Measurements from ENCODE around the gene FRAS1.
A peak's percentile ranks its signal among the peaks of the same experiment; 100 is the strongest.

FRAS1 gene

DNA sequence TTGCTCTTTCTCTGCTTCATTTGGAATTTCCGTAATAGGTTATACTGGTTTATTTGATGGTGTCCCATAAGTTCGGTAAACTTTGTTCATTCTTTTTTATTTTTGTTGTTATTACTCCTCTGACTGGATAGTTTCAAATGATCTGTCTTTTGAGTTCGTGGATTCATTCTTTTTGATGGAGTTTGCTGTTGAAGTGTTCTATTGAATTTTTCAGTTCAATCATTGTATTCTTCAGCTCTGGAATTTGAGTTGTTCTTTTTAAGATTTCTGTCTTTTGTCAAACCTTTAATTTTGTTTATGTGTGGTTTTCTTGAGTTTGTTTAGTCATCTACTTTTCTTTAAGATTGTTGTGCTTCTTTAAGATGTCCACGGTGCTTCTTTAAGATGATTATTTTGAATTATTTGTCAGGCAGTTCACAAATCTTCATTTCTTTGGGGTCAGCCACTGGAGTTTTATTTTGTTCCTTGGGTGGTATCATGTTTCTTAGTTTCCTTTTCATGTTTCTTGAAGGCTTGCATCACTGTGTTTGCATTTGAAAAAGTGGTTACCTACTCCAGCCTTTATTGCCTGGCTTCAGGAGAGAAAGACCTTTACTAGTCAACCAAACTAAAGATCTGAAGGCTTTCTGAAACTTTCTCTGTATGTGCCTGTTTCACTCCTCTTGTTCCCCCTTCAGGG lies 339.6 kb downstream of the FRAS1 start:
- Histone ChIP-seq H3K27ac (ENCODE audit: low read depth, low read length) (peak overlapping the region; percentile 79), H3K4me3 (ENCODE audit: low read depth, low read length) (peak overlapping the region; percentile 15; the same call in 1 of the 2 replicates), H3K36me3 (ENCODE audit: control insufficient read depth, insufficient read depth, low read length) (peaks cover 25% of the 10 kb centered on the region), H3K4me1 (ENCODE audit: control insufficient read depth, insufficient read depth, low read length) (peaks cover 20% of the 10 kb centered on the region), H3K27me3 (ENCODE audit: control insufficient read depth, insufficient read depth, low read length) (no peaks in the 10 kb centered on the region), H3K9me3 (ENCODE audit: control insufficient read depth, insufficient read depth, low read length) (peaks cover 6% of the 10 kb centered on the region; the same call in 1 of the 2 replicates), H3K9ac (ENCODE audit: low read depth, low read length) (0 out of 2 replicates have a peak overlapping the region, but pooled peaks have one; percentile 2)

GRCh38 chr4:78397292-78397630 lies 340.1 kb downstream of the FRAS1 start:
- Histone ChIP-seq H3K9ac (ENCODE audit: low read depth, low read length) (peak overlapping the region; percentile 2; the same call in 1 of the 2 replicates), H3K4me3 (ENCODE audit: low read depth, low read length) (peak overlapping the region; percentile 15; the same call in 1 of the 2 replicates), H3K9me3 (ENCODE audit: control insufficient read depth, insufficient read depth, low read length) (peaks cover 6% of the 10 kb centered on the region; the same call in 1 of the 2 replicates)

DNA sequence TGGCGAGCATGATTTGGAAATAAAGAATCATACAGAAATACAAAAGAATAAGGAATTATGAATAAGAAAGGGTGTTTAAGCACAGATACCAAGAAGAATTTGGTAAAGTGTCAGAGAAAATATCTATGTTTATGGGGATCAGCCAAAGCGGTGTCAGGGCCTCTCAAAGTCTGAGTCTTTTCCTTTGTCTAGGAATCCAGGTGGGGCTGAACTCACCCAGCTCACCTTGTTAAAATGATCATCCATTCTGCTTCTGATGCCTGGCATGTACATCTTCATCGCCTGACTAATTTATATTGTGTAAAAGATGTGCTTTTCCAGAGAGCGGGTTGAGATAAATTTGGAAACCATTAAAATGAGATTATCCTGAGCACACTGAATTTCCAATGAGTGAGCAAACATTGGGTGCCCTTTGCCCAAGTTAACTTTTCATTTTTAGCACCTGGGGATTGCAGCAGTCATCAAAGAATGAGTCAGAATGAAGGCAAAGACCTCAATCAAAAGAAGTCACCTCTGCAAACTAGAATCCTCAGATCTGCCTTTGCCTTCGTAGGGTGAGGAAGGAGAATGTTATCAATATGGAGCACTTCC lies 352.6 kb downstream of the FRAS1 start:
- no peak overlapping the region for H3K27ac ChIP-seq (ENCODE audit: low read depth, low read length)

More at GRCh38 chr4:78397292-78397630, 340.1 kb downstream of the FRAS1 start:
- Histone ChIP-seq H3K27me3 (ENCODE audit: control insufficient read depth, insufficient read depth, low read length) (no peaks in the 10 kb centered on the region), H3K36me3 (ENCODE audit: control insufficient read depth, insufficient read depth, low read length) (peaks cover 26% of the 10 kb centered on the region), H3K4me1 (ENCODE audit: control insufficient read depth, insufficient read depth, low read length) (peaks cover 20% of the 10 kb centered on the region), H3K27ac (ENCODE audit: low read depth, low read length) (peak overlapping the region; percentile 79)

GRCh38 chr4:78410225-78410624 lies 353.1 kb downstream of the FRAS1 start:
- Histone ChIP-seq H3K36me3 (ENCODE audit: control insufficient read depth, insufficient read depth, low read length) (peaks cover 76% of the 10 kb centered on the region), H3K4me3 (ENCODE audit: low read depth, low read length) (no peak overlapping the region), H3K9ac (ENCODE audit: low read depth, low read length) (no peak overlapping the region), H3K27me3 (ENCODE audit: control insufficient read depth, insufficient read depth, low read length) (no peaks in the 10 kb centered on the region), H3K9me3 (ENCODE audit: control insufficient read depth, insufficient read depth, low read length) (no peaks in the 10 kb centered on the region), H3K27ac (ENCODE audit: low read depth, low read length) (no peak overlapping the region), H3K4me1 (ENCODE audit: control insufficient read depth, insufficient read depth, low read length) (no peaks in the 10 kb centered on the region)

More for the DNA sequence above, 352.6 kb downstream of the FRAS1 start:
- Histone ChIP-seq H3K36me3 (ENCODE audit: control insufficient read depth, insufficient read depth, low read length) (peaks cover 79% of the 10 kb centered on the region), H3K9me3 (ENCODE audit: control insufficient read depth, insufficient read depth, low read length) (no peaks in the 10 kb centered on the region), H3K27me3 (ENCODE audit: control insufficient read depth, insufficient read depth, low read length) (no peaks in the 10 kb centered on the region), H3K4me3 (ENCODE audit: low read depth, low read length) (no peak overlapping the region), H3K4me1 (ENCODE audit: control insufficient read depth, insufficient read depth, low read length) (no peaks in the 10 kb centered on the region), H3K9ac (ENCODE audit: low read depth, low read length) (no peak overlapping the region)

GRCh38 chr4:78410676-78411075 lies 353.6 kb downstream of the FRAS1 start:
- H3K4me1 ChIP-seq (ENCODE audit: control insufficient read depth, insufficient read depth, low read length): no peaks in the 10 kb centered on the region
- H3K9ac ChIP-seq (ENCODE audit: low read depth, low read length): no peak overlapping the region

GRCh38 chr4:78414116-78414515 lies 357.0 kb downstream of the FRAS1 start:
- Histone ChIP-seq H3K4me1 (ENCODE audit: control insufficient read depth, insufficient read depth, low read length) (peaks cover 17% of the 10 kb centered on the region), H3K27ac (ENCODE audit: low read depth, low read length) (no peak overlapping the region), H3K27me3 (ENCODE audit: control insufficient read depth, insufficient read depth, low read length) (no peaks in the 10 kb centered on the region), H3K9ac (ENCODE audit: low read depth, low read length) (no peak overlapping the region), H3K9me3 (ENCODE audit: control insufficient read depth, insufficient read depth, low read length) (no peaks in the 10 kb centered on the region), H3K4me3 (ENCODE audit: low read depth, low read length) (no peak overlapping the region), H3K36me3 (ENCODE audit: control insufficient read depth, insufficient read depth, low read length) (peaks cover 61% of the 10 kb centered on the region)

More at GRCh38 chr4:78410676-78411075, 353.6 kb downstream of the FRAS1 start:
- Histone ChIP-seq H3K4me3 (ENCODE audit: low read depth, low read length) (no peak overlapping the region), H3K36me3 (ENCODE audit: control insufficient read depth, insufficient read depth, low read length) (peaks cover 75% of the 10 kb centered on the region), H3K9me3 (ENCODE audit: control insufficient read depth, insufficient read depth, low read length) (no peaks in the 10 kb centered on the region), H3K27me3 (ENCODE audit: control insufficient read depth, insufficient read depth, low read length) (no peaks in the 10 kb centered on the region), H3K27ac (ENCODE audit: low read depth, low read length) (no peak overlapping the region)

- Histone ChIP-seq H3K4me3 (ENCODE audit: low read depth, low read length) (no peak overlapping the region), H3K27me3 (ENCODE audit: control insufficient read depth, insufficient read depth, low read length) (no peaks in the 10 kb centered on the region), H3K36me3 (ENCODE audit: control insufficient read depth, insufficient read depth, low read length) (peaks cover 71% of the 10 kb centered on the region), H3K27ac (ENCODE audit: low read depth, low read length) (peak overlapping the region; percentile 71), H3K9ac (ENCODE audit: low read depth, low read length) (no peak overlapping the region), H3K9me3 (ENCODE audit: control insufficient read depth, insufficient read depth, low read length) (no peaks in the 10 kb centered on the region), H3K4me1 (ENCODE audit: control insufficient read depth, insufficient read depth, low read length) (peaks cover 17% of the 10 kb centered on the region)
These were observed 360.5 kb downstream of the FRAS1 start for GRCh38 chr4:78417603-78418002.

DNA sequence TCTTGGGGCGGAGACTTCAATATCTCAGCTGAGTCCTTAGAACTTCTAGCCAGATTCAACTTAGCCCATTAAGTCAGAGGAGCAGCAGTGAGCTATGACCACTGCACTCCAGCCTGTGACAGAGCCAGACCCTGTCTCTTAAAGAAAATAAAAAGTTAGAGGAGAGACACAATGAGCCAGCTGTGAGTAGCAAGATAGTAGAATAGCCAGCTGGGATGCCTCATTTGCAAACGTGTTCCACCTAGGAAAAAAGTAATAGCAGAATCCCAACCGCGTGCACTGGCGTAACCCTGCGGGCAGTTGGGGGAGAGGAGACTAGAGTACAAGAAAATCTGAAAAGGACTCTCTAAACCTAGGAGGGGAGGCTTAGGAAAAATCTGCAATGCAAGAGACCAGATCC lies 361.3 kb downstream of the FRAS1 start:
- no peak overlapping the region for H3K4me3 ChIP-seq (ENCODE audit: low read depth, low read length)
- peak overlapping the region; percentile 71 for H3K27ac ChIP-seq (ENCODE audit: low read depth, low read length)
- no peaks in the 10 kb centered on the region for H3K9me3 ChIP-seq (ENCODE audit: control insufficient read depth, insufficient read depth, low read length)
- H3K36me3 ChIP-seq (ENCODE audit: control insufficient read depth, insufficient read depth, low read length): peaks cover 68% of the 10 kb centered on the region
- peaks cover 17% of the 10 kb centered on the region for H3K4me1 ChIP-seq (ENCODE audit: control insufficient read depth, insufficient read depth, low read length)
- H3K27me3 ChIP-seq (ENCODE audit: control insufficient read depth, insufficient read depth, low read length): no peaks in the 10 kb centered on the region
- no peak overlapping the region for H3K9ac ChIP-seq (ENCODE audit: low read depth, low read length)

DNA sequence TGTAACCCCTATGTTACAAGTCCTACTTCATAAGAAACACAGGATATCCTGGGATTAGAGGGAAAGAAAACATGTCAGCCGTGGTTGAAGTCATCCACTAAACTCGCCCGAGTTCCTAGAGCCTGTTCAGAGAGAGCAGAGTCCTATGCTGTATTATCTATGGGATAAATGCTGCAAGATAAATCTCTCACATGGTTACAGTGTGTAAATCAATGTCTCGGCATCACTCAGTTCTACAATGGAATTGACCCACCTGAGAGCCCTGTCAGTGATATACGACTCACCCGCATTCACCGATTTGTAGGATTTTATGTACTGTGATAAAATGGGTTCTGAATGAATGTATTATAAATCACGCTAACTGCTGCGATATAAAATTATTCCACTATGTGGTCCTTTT lies 366.7 kb downstream of the FRAS1 start:
- Histone ChIP-seq H3K4me1 (ENCODE audit: control insufficient read depth, insufficient read depth, low read length) (no peaks in the 10 kb centered on the region), H3K36me3 (ENCODE audit: control insufficient read depth, insufficient read depth, low read length) (peaks cover 86% of the 10 kb centered on the region), H3K4me3 (ENCODE audit: low read depth, low read length) (no peak overlapping the region), H3K9me3 (ENCODE audit: control insufficient read depth, insufficient read depth, low read length) (no peaks in the 10 kb centered on the region), H3K27ac (ENCODE audit: low read depth, low read length) (no peak overlapping the region), H3K9ac (ENCODE audit: low read depth, low read length) (no peak overlapping the region), H3K27me3 (ENCODE audit: control insufficient read depth, insufficient read depth, low read length) (no peaks in the 10 kb centered on the region)

DNA sequence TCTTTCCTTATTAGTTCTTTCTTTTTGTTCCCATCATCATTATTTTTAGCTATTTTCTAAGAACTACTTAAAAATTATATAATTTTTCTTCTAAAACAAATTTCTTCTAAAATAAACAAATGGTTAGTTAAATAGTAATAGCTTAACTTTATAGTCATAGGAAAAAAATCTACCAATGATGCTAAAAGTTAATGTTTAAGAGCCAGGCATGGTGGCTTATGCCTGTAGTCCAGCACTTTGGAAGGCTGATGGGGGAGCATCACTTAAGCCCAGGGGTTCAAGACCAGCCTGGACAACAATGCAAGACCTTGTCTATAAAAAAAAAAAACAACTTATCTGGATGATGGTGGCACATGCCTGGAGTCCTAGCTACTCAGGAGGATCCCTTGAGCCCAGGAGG lies 367.3 kb downstream of the FRAS1 start:
- H3K27me3 ChIP-seq (ENCODE audit: control insufficient read depth, insufficient read depth, low read length): no peaks in the 10 kb centered on the region
- H3K36me3 ChIP-seq (ENCODE audit: control insufficient read depth, insufficient read depth, low read length): peaks cover 86% of the 10 kb centered on the region
- H3K9ac ChIP-seq (ENCODE audit: low read depth, low read length): no peak overlapping the region
- H3K27ac ChIP-seq (ENCODE audit: low read depth, low read length): no peak overlapping the region
- H3K4me1 ChIP-seq (ENCODE audit: control insufficient read depth, insufficient read depth, low read length): no peaks in the 10 kb centered on the region
- H3K4me3 ChIP-seq (ENCODE audit: low read depth, low read length): no peak overlapping the region
- H3K9me3 ChIP-seq (ENCODE audit: control insufficient read depth, insufficient read depth, low read length): no peaks in the 10 kb centered on the region

GRCh38 chr4:78426972-78427371 lies 369.8 kb downstream of the FRAS1 start:
- Histone ChIP-seq H3K4me3 (ENCODE audit: low read depth, low read length) (no peak overlapping the region), H3K4me1 (ENCODE audit: control insufficient read depth, insufficient read depth, low read length) (no peaks in the 10 kb centered on the region), H3K36me3 (ENCODE audit: control insufficient read depth, insufficient read depth, low read length) (peaks cover 94% of the 10 kb centered on the region), H3K27ac (ENCODE audit: low read depth, low read length) (no peak overlapping the region), H3K9me3 (ENCODE audit: control insufficient read depth, insufficient read depth, low read length) (no peaks in the 10 kb centered on the region), H3K9ac (ENCODE audit: low read depth, low read length) (no peak overlapping the region), H3K27me3 (ENCODE audit: control insufficient read depth, insufficient read depth, low read length) (no peaks in the 10 kb centered on the region)

All from HUES48 (cell line).